ENCODE data around the gene BMP8B. TPM values are rescaled to one million over a fixed set of nuclear protein-coding genes. Genes with fewer than 3 reads are reported as not detected.

Gene BMP8B
- total and polyA plus RNA-seq, 2 experiments from 2014 or later = 3.1 to 7.6 TPM

- WGBS (ENCODE audit: low lambda C conversion rate, missing lambda C conversion rate) = 70% methylated on average over 4 of the region's 4 CpGs
- Histone ChIP-seq H3K27me3 (peaks cover 76% of the 10 kb centered on the region), H4K20me1 (ENCODE audit: insufficient read depth, poor library complexity, severe bottlenecking) (no peaks in the 10 kb centered on the region), H3K9me2 (replicated peaks; ENCODE audit: insufficient read depth) (no peaks in the 10 kb centered on the region), H3K79me2 (no peaks in the 10 kb centered on the region), H3K27ac (no peak overlapping the region), H3K4me1 (ENCODE audit: insufficient read depth) (no peaks in the 10 kb centered on the region), H2AFZ (no peak overlapping the region), H3K4me3 (no peak overlapping the region), H3K9me3 (ENCODE audit: low read depth) (no peaks in the 10 kb centered on the region), H3K36me3 (replicated peaks; ENCODE audit: insufficient read depth, low read depth) (no peaks in the 10 kb centered on the region), H3K4me2 (no peak overlapping the region)
- TF ChIP-seq, protein P1, sequence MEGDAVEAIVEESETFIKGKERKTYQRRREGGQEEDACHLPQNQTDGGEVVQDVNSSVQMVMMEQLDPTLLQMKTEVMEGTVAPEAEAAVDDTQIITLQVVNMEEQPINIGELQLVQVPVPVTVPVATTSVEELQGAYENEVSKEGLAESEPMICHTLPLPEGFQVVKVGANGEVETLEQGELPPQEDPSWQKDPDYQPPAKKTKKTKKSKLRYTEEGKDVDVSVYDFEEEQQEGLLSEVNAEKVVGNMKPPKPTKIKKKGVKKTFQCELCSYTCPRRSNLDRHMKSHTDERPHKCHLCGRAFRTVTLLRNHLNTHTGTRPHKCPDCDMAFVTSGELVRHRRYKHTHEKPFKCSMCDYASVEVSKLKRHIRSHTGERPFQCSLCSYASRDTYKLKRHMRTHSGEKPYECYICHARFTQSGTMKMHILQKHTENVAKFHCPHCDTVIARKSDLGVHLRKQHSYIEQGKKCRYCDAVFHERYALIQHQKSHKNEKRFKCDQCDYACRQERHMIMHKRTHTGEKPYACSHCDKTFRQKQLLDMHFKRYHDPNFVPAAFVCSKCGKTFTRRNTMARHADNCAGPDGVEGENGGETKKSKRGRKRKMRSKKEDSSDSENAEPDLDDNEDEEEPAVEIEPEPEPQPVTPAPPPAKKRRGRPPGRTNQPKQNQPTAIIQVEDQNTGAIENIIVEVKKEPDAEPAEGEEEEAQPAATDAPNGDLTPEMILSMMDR (IDR thresholded peaks at IDR 0.05; ENCODE audit: poor library complexity) = no peak
- TF ChIP-seq EZH2 (IDR thresholded peaks at IDR 0.05; ENCODE audit: borderline replicate concordance) = no peak
- no peak for TF ChIP-seq EZH2phosphoT487 (IDR thresholded peaks at IDR 0.05; ENCODE audit: low read depth, severe bottlenecking, unreplicated experiment)
- no peak for DNase-seq (ENCODE audit: low spot score)
Measured at GRCh38 chr1:39729842-39730241, 58.8 kb downstream of the BMP8B start.

DNA sequence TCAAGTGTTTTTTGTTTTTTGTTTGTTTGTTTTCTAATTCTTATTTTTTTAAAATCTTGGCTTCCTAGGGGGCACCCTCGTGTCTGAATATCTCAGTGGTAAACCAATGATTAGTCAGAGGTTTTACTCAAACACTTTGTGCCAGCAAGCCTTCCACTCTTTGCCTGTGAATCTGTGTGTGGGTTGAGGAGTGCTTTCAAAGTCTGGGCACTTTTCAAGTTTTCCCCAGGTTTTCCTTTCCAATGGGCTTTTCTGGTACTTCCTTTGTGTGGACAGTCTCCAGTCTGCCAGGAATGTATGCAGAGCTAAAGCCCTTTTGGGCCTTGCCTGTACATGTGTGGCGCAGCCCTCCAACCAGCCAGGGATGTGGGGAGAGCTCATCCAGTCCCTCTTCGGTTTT, 59.6 kb downstream of the BMP8B start:
- Histone ChIP-seq H3K4me2 (no peak overlapping the region), H3K79me2 (no peaks in the 10 kb centered on the region), H2AFZ (no peak overlapping the region), H3K27me3 (peaks cover 84% of the 10 kb centered on the region), H3K9me3 (ENCODE audit: low read depth) (no peaks in the 10 kb centered on the region), H3K9me2 (replicated peaks; ENCODE audit: insufficient read depth) (no peaks in the 10 kb centered on the region), H3K4me1 (ENCODE audit: insufficient read depth) (no peaks in the 10 kb centered on the region), H3K36me3 (replicated peaks; ENCODE audit: insufficient read depth, low read depth) (no peaks in the 10 kb centered on the region), H3K4me3 (no peak overlapping the region), H3K27ac (no peak overlapping the region), H4K20me1 (ENCODE audit: insufficient read depth, poor library complexity, severe bottlenecking) (no peaks in the 10 kb centered on the region)
- TF ChIP-seq, protein P1 (IDR thresholded peaks at IDR 0.05; ENCODE audit: poor library complexity) = no peak
- TF ChIP-seq EZH2phosphoT487 (IDR thresholded peaks at IDR 0.05; ENCODE audit: low read depth, severe bottlenecking, unreplicated experiment) = no peak
- TF ChIP-seq EZH2 (IDR thresholded peaks at IDR 0.05; ENCODE audit: borderline replicate concordance) = no peak
- WGBS (ENCODE audit: low lambda C conversion rate, missing lambda C conversion rate) = 67% methylated on average over 3 of the region's 3 CpGs
- DNase-seq (ENCODE audit: low spot score) = no peak

DNA sequence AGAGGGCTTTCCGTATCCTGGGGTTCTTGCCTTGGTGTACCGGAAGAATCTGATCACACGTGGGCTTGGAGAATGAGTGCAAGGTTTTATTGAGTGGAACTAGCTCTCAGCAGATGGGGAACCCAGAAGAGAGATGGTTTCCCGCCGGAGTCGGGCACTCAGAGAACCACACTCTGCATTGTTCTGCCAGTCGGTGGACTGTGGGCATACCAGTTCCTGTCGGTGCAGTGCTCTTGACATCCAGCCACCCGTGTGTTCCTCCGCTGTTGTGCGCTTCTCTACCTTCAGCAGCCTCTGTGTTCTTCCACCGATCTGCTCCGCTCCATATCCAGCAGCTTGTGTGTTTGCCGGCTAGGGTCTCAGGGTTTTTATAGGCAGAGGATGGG, 60.7 kb downstream of the BMP8B start:
- Histone ChIP-seq H3K36me3 (replicated peaks; ENCODE audit: insufficient read depth, low read depth) (no peaks in the 10 kb centered on the region), H3K79me2 (no peaks in the 10 kb centered on the region), H3K27me3 (peaks cover 83% of the 10 kb centered on the region), H3K9me3 (ENCODE audit: low read depth) (no peaks in the 10 kb centered on the region), H3K9me2 (replicated peaks; ENCODE audit: insufficient read depth) (no peaks in the 10 kb centered on the region), H3K4me1 (ENCODE audit: insufficient read depth) (no peaks in the 10 kb centered on the region), H4K20me1 (ENCODE audit: insufficient read depth, poor library complexity, severe bottlenecking) (no peaks in the 10 kb centered on the region), H3K4me3 (no peak overlapping the region), H3K27ac (no peak overlapping the region), H2AFZ (no peak overlapping the region), H3K4me2 (no peak overlapping the region)
- WGBS (ENCODE audit: low lambda C conversion rate, missing lambda C conversion rate) = 79% methylated on average over 14 of the region's 14 CpGs
- DNase-seq (ENCODE audit: low spot score) = no peak
- TF ChIP-seq EZH2phosphoT487 (IDR thresholded peaks at IDR 0.05; ENCODE audit: low read depth, severe bottlenecking, unreplicated experiment) (no peak), EZH2 (IDR thresholded peaks at IDR 0.05; ENCODE audit: borderline replicate concordance) (no peak)
- TF ChIP-seq, protein P1 (IDR thresholded peaks at IDR 0.05; ENCODE audit: poor library complexity) = no peak

Measured in hepatocyte (in vitro differentiated cells).